GM12865 (cell line): ENCODE data around the gene NLGN4X.

Source experiments
- DNase-seq: peaks from one replicate; pipeline ENCODE4 v3.0.0; 2010; ENCODE audit warnings: low read depth
- H3K4me3 ChIP-seq: 2 replicates; pipeline ENCODE4 v1.5.1; 2011; ENCODE audit warnings: mild to moderate bottlenecking, low read depth, low read length, control low read depth
- CTCF ChIP-seq: IDR thresholded peaks from 2 replicates; pipeline ENCODE4 v1.5.1; 2011; ENCODE audit warnings: low read length, control low read depth, low read depth, inconsistent platforms; ENCODE audit not compliant: insufficient read depth; ENCODE audit errors: missing control alignments

NLGN4X gene

GRCh38 chrX:6203462-6204215 is 25.0 kb downstream of the NLGN4X start:
- no peak overlapping the region for H3K4me3 ChIP-seq
- no peak for TF ChIP-seq CTCF
- peak; percentile 36 for DNase-seq

GRCh38 chrX:6199486-6199885 is 29.2 kb downstream of the NLGN4X start:
- TF ChIP-seq CTCF = no peak
- no peak for DNase-seq
- H3K4me3 ChIP-seq = no peak overlapping the region

GRCh38 chrX:6187256-6187655 is 41.4 kb downstream of the NLGN4X start:
- DNase-seq = no peak
- no peak for TF ChIP-seq CTCF
- no peak overlapping the region for H3K4me3 ChIP-seq

- H3K4me3 ChIP-seq = no peak overlapping the region
- DNase-seq = peak; percentile 46
- TF ChIP-seq CTCF = no peak
Observed at GRCh38 chrX:6184900-6185515, 43.7 kb downstream of the NLGN4X start.

DNA sequence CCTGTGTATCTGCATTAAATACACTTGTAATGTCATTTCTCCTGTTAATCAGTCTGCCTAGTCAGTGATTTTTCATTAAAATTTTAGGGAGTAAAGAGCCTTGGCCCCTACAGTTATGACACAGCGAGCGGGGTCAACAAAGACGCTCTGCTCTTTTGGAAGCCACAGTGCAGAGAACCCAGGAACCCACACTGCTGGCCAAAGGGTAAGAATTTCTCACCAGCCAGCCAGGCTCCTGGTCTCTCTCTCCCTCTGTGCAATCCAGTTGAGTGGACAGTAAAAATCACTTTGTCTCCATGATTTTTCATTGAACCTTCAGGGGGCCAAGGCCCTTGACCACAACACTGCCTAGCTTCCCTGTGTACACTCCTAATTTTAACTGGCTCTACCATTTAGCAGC is 52.8 kb downstream of the NLGN4X start:
- no peak overlapping the region for H3K4me3 ChIP-seq
- no peak for DNase-seq
- no peak for TF ChIP-seq CTCF

- no peak for TF ChIP-seq CTCF
- DNase-seq = no peak
- no peak overlapping the region for H3K4me3 ChIP-seq
Observed at GRCh38 chrX:6170424-6170823, 58.2 kb downstream of the NLGN4X start.
